PC-3 (cell line): ENCODE data around the gene ASXL1. TPM values are rescaled to one million over a fixed set of nuclear protein-coding genes. Genes with fewer than 3 reads are reported as not detected.

Source experiments
- ATAC-seq: fragments of 200-7000 bp; cut with Tn5 transposase; 2 replicates; pipeline ENCODE4 v1.9.1; 2020; ENCODE audit warnings: mild to moderate bottlenecking, moderate library complexity
- BruUV-seq: library from RNA; stranded (reverse); fragments of 400-500 nt; replicated peaks from 2 replicates; lab custom pipeline; 2021; lab: Mats Ljungman, UMichigan
- CTCF ChIA-PET: fragments of 300-600 bp; sonication (Branson Sonifier 250); formaldehyde crosslinking; loops from one replicate; lab custom pipeline; 2022; ENCODE audit warnings: antibody characterized with exemption; lab: Charles Lee
- POLR2A ChIA-PET: fragments of 300-600 bp; sonication (Branson Sonifier 250); formaldehyde crosslinking; loops from one replicate; lab custom pipeline; 2022; ENCODE audit warnings: antibody characterized with exemption; ENCODE audit not compliant: unreplicated experiment; lab: Charles Lee
- DNase-seq: peaks from one replicate; pipeline ENCODE4 v3.0.0-alpha.2; 2015
- H2AFZ ChIP-seq: fragments of 300-600 bp; sonication (generic); 2 replicates; pipeline ENCODE4 v1.6.0; 2016; ENCODE audit warnings: antibody characterized with exemption, low read length
- H3F3A ChIP-seq: fragments of 300-600 bp; sonication (generic); one replicate; pipeline ENCODE4 v1.6.0; 2017; ENCODE audit warnings: antibody characterized with exemption, low read length, control low read depth, mild to moderate bottlenecking; ENCODE audit not compliant: unreplicated experiment
- H3K27ac ChIP-seq: fragments of 300-600 bp; sonication (generic); 2 replicates; pipeline ENCODE4 v1.5.1; 2016; ENCODE audit warnings: mild to moderate bottlenecking, low read length
- H3K27me3 ChIP-seq: fragments of 300-600 bp; sonication (generic); 2 replicates; pipeline ENCODE4 v1.6.1; 2016; ENCODE audit warnings: low read length, mixed read lengths
- H3K36me3 ChIP-seq: fragments of 300-600 bp; sonication (generic); 2 replicates; pipeline ENCODE4 v1.6.1; 2016; ENCODE audit warnings: low read depth, mixed run types, low read length, mixed read lengths
- H3K4me1 ChIP-seq: fragments of 300-600 bp; sonication (generic); 2 replicates; pipeline ENCODE4 v1.5.1; 2016; ENCODE audit warnings: low read length; ENCODE audit not compliant: insufficient read depth
- H3K4me2 ChIP-seq: fragments of 300-600 bp; sonication (generic); 2 replicates; pipeline ENCODE4 v1.6.0; 2016; ENCODE audit warnings: low read length
- H3K4me3 ChIP-seq: fragments of 300-600 bp; sonication (generic); 2 replicates; pipeline ENCODE4 v1.5.1; 2016; ENCODE audit warnings: mild to moderate bottlenecking, low read length, mixed read lengths
- H3K79me2 ChIP-seq: fragments of 300-600 bp; sonication (generic); 2 replicates; pipeline ENCODE4 v1.6.1; 2017; ENCODE audit warnings: low read length, mixed read lengths
- H3K9ac ChIP-seq: fragments of 300-600 bp; sonication (generic); 2 replicates; pipeline ENCODE4 v1.6.0; 2016; ENCODE audit warnings: mild to moderate bottlenecking, low read length
- H3K9me2 ChIP-seq: fragments of 300-600 bp; sonication (generic); replicated peaks from 2 replicates; pipeline ENCODE4 v1.6.1; 2016; ENCODE audit warnings: mixed run types, low read length, mixed read lengths
- H3K9me3 ChIP-seq: fragments of 300-600 bp; sonication (generic); 2 replicates; pipeline ENCODE4 v1.6.1; 2016; ENCODE audit warnings: low read length, mixed read lengths
- H4K20me1 ChIP-seq: fragments of 300-600 bp; sonication (generic); 2 replicates; pipeline ENCODE4 v1.6.1; 2016; ENCODE audit warnings: low read length, mixed read lengths
- CTCF ChIP-seq: fragments of 300-600 bp; sonication (generic); conservative IDR thresholded peaks from 2 replicates; pipeline ENCODE4 v1.5.1; 2017; ENCODE audit warnings: antibody characterized with exemption, low read depth, mild to moderate bottlenecking, low read length
- EZH2 ChIP-seq: fragments of 300-600 bp; sonication (generic); IDR thresholded peaks from one replicate; pipeline ENCODE4 v1.6.1; 2017; ENCODE audit warnings: antibody characterized with exemption, mild to moderate bottlenecking, low read length; ENCODE audit not compliant: unreplicated experiment
- EZH2phosphoT487 ChIP-seq: fragments of 300-600 bp; sonication (generic); IDR thresholded peaks from 2 replicates; pipeline ENCODE4 v1.6.1; 2018; ENCODE audit warnings: mild to moderate bottlenecking, antibody characterized with exemption, low read length, borderline replicate concordance
- intact Hi-C: fragments of 100-400 bp; cut with micrococcal nuclease; formaldehyde crosslinking; loops from 2 replicates; pipeline ENCODE4 v1.9.0; 2023
- total RNA-seq: library from RNA; depleted of rRNA; stranded (reverse); fragments of >200 nt; gene quantifications from 2 replicates; pipeline ENCODE4 v1.2.3, GENCODE V29; 2014

Gene ASXL1
- total RNA-seq, 1 experiment from 2014 or later, result 42.8 TPM

- no peak for DNase-seq
- Histone ChIP-seq H3K4me2 (no peak overlapping the region), H3K4me3 (no peak overlapping the region), H3K27me3 (no peaks in the 10 kb centered on the region), H3K9me3 (no peaks in the 10 kb centered on the region), H3K36me3 (peaks cover 64% of the 10 kb centered on the region), H3F3A (no peaks in the 10 kb centered on the region), H3K79me2 (0 out of 2 replicates have a peak, but pooled peaks cover 8% of the 10 kb centered on the region), H3K9ac (no peak overlapping the region), H2AFZ (no peak overlapping the region), H3K4me1 (no peaks in the 10 kb centered on the region), H3K27ac (no peak overlapping the region), H3K9me2 (no peaks in the 10 kb centered on the region), H4K20me1 (no peaks in the 10 kb centered on the region)
- CTCF ChIA-PET, result no interaction called here
- BruUV-seq, result no TSS peak
- intact Hi-C loops, result no loop called here
- POLR2A ChIA-PET, result no interaction called here
- TF ChIP-seq EZH2phosphoT487 (no peak), EZH2 (no peak), CTCF (no peak)
- no peak for ATAC-seq
These were observed 71.2 kb downstream of the ASXL1 start for GRCh38 chr20:32429343-32429742.

- DNase-seq, result no peak
- no peak overlapping the region for H3K27ac ChIP-seq
- peaks cover 69% of the 10 kb centered on the region for H3K36me3 ChIP-seq
- 0 out of 2 replicates have a peak, but pooled peaks cover 8% of the 10 kb centered on the region for H3K79me2 ChIP-seq
- H3K4me3 ChIP-seq, result no peak overlapping the region
- no peak overlapping the region for H2AFZ ChIP-seq
- H3K9ac ChIP-seq, result no peak overlapping the region
- H3K4me2 ChIP-seq, result no peak overlapping the region
- H3K9me3 ChIP-seq, result no peaks in the 10 kb centered on the region
- H4K20me1 ChIP-seq, result no peaks in the 10 kb centered on the region
- BruUV-seq, result no TSS peak
- no peaks in the 10 kb centered on the region for H3F3A ChIP-seq
- ChIA-PET POLR2A (no interaction called here), CTCF (no interaction called here)
- TF ChIP-seq CTCF (no peak), EZH2phosphoT487 (no peak)
- ATAC-seq, result no peak
- no peaks in the 10 kb centered on the region for H3K4me1 ChIP-seq
- intact Hi-C loops, result no loop called here
- H3K9me2 ChIP-seq, result no peaks in the 10 kb centered on the region
- H3K27me3 ChIP-seq, result no peaks in the 10 kb centered on the region
These were observed 71.7 kb downstream of the ASXL1 start for GRCh38 chr20:32429745-32430360.

- BruUV-seq, result no TSS peak
- POLR2A ChIA-PET, result no interaction called here
- H4K20me1 ChIP-seq, result no peaks in the 10 kb centered on the region
- H3K79me2 ChIP-seq, result 0 out of 2 replicates have a peak, but pooled peaks cover 4% of the 10 kb centered on the region
- H3K4me2 ChIP-seq, result no peak overlapping the region
- no peaks in the 10 kb centered on the region for H3K9me3 ChIP-seq
- H3K27ac ChIP-seq, result no peak overlapping the region
- CTCF ChIA-PET, result no interaction called here
- no peak for ATAC-seq
- H3K9me2 ChIP-seq, result no peaks in the 10 kb centered on the region
- H3K4me1 ChIP-seq, result no peaks in the 10 kb centered on the region
- H2AFZ ChIP-seq, result no peak overlapping the region
- no peak overlapping the region for H3K4me3 ChIP-seq
- intact Hi-C loops, result no loop called here
- no peak for TF ChIP-seq EZH2
- no peak for TF ChIP-seq CTCF
- TF ChIP-seq EZH2phosphoT487, result no peak
- H3K27me3 ChIP-seq, result no peaks in the 10 kb centered on the region
- H3F3A ChIP-seq, result no peaks in the 10 kb centered on the region
- no peak overlapping the region for H3K9ac ChIP-seq
- peaks cover 83% of the 10 kb centered on the region for H3K36me3 ChIP-seq
- no peak for DNase-seq
These were observed 73.3 kb downstream of the ASXL1 start for GRCh38 chr20:32431457-32431856.
